Measurements from ENCODE around the gene BCL2L13.

DNA sequence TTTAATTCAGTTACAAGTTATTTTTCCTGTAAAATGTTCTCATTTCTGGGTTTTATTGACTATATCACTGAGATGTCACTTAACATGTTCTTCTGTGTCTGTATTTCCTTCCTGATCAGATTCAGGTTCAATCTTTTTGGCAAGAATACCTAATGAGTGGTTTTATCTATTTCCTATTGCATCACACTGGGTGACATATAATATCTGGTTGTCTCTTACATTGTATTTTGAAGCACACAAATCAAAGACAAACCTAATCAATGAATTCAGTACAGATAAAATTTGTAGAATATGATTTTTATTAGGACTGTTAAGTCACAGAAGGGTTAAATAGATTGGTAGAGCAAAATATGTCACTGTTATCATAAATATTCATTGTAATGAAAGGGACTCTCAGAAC, 60.4 kb downstream of the BCL2L13 start:
- TF ChIP-seq CTCF (IDR thresholded peaks at IDR 0.05; ENCODE audit: insufficient read depth, low read depth, low read length) (no peak), EZH2 (IDR thresholded peaks at IDR 0.05; ENCODE audit: insufficient read depth, low read length) (no peak)
